GM13976 (cell line): Measurements from ENCODE around the gene PBX4.

ENCODE experiments used
- DNase-seq: peaks from one replicate; pipeline ENCODE4 v3.0.0; 2012; ENCODE audit warnings: low spot score
- CTCF ChIP-seq: IDR thresholded peaks from 2 replicates; pipeline ENCODE4 v1.5.1; 2012; ENCODE audit warnings: borderline replicate concordance, mild to moderate bottlenecking; ENCODE audit not compliant: insufficient read depth; ENCODE audit errors: extremely low read depth, missing control alignments, control extremely low read depth
- in situ Hi-C: fragments of 300-500 bp; cut with MboI; formaldehyde crosslinking; loops from one replicate; pipeline ENCODE4 v1.12.0; 2022; ENCODE audit warnings: low sequenced_read_pairs, mixed read lengths, inconsistent platforms; ENCODE audit not compliant: unreplicated experiment

The PBX4 gene

GRCh38 chr19:19514881-19515641 lies 103.4 kb downstream of the PBX4 start, which contains the start of gene TSSK6:
TSSK6 (minus strand) TSS chr19:19515548; CDS start chr19:19515427, 121 bp downstream.
- in situ Hi-C loops: no loop called here
- TF ChIP-seq CTCF: no peak
- DNase-seq: no peak

- in situ Hi-C loops: no loop called here
- TF ChIP-seq CTCF: no peak
- no peak for DNase-seq
These were observed 104.3 kb downstream of the PBX4 start for GRCh38 chr19:19514215-19514657.

- DNase-seq: no peak
- in situ Hi-C loops: no loop called here
- TF ChIP-seq CTCF: no peak
These were observed 104.8 kb downstream of the PBX4 start for GRCh38 chr19:19513682-19514081.
